GM12878 (cell line): Measurements from ENCODE around the gene ABHD17A. TPM values are rescaled to one million over a fixed set of nuclear protein-coding genes. Genes with fewer than 3 reads are reported as not detected.

ENCODE experiments used
- ATAC-seq: fragments of 200-7000 bp; cut with Tn5 transposase; 3 replicates; pipeline ENCODE4 v1.9.1; 2020; ENCODE audit warnings: mild to moderate bottlenecking, moderate library complexity
- BruUV-seq: library from RNA; stranded (reverse); fragments of 400-500 nt; replicated peaks from 2 replicates; lab custom pipeline; 2021; lab: Mats Ljungman, UMichigan
- CTCF ChIA-PET: fragments of 300-600 bp; sonication (Branson Sonifier 250); formaldehyde crosslinking; extraction: SDS; loops from one replicate; lab custom pipeline; 2021; ENCODE audit warnings: inconsistent platforms; lab: Yijun Ruan, JAX
- POLR2A ChIA-PET: fragments of 350-600 bp; formaldehyde crosslinking; extraction: SDS; loops from one replicate; lab custom pipeline; 2021; ENCODE audit warnings: inconsistent platforms; lab: Charles Lee
- RAD21 ChIA-PET: fragments of 300-600 bp; sonication (Branson Sonifier 250); formaldehyde crosslinking; loops from one replicate; lab custom pipeline; 2023; ENCODE audit warnings: antibody characterized with exemption; ENCODE audit not compliant: unreplicated experiment; lab: Charles Lee
- SMC1A ChIA-PET: fragments of 300-600 bp; sonication (Branson Sonifier 250); formaldehyde crosslinking; loops from one replicate; lab custom pipeline; 2023; ENCODE audit not compliant: unreplicated experiment, uncharacterized antibody; lab: Charles Lee
- DNase-seq: peaks from one replicate; pipeline ENCODE4 v3.0.0-alpha.2; 2011; ENCODE audit warnings: low read depth, low spot score
- FAIRE-seq: peaks from 3 replicates; lab custom pipeline; 2011; peaks lifted over from hg19 to GRCh38; lab: Jason Lieb, UNC
- H2AFZ ChIP-seq: 2 replicates; pipeline ENCODE4 v1.6.0; 2011; ENCODE audit warnings: low read depth, low read length, control low read depth; ENCODE audit not compliant: control insufficient read depth
- H3K27ac ChIP-seq: 2 replicates; pipeline ENCODE4 v1.5.1; 2011; ENCODE audit warnings: control low read depth; ENCODE audit not compliant: control insufficient read depth, insufficient read depth
- H3K27me3 ChIP-seq, 2 experiments: replicated peaks in 1 of 2; 2 replicates each; pipeline versions ENCODE4 v1.6.0 to v1.6.1; 2011; ENCODE audit warnings: low read length in 1 of 2; ENCODE audit not compliant: control insufficient read depth in 2 of 2, insufficient read depth in 2 of 2
- H3K36me3 ChIP-seq, 2 experiments: 2 replicates each; pipeline ENCODE4 v1.5.1; 2011; ENCODE audit warnings: low read length in 1 of 2; ENCODE audit not compliant: control insufficient read depth in 2 of 2, insufficient read depth in 2 of 2
- H3K4me1 ChIP-seq: 2 replicates; pipeline ENCODE4 v1.6.1; 2011; ENCODE audit warnings: mild to moderate bottlenecking, low read length, moderate library complexity, mixed read lengths; ENCODE audit not compliant: control insufficient read depth, insufficient read depth
- H3K4me2 ChIP-seq: 2 replicates; pipeline ENCODE4 v1.6.0; 2011; ENCODE audit warnings: control low read depth; ENCODE audit not compliant: control insufficient read depth, insufficient read depth
- H3K4me3 ChIP-seq: fragments of 200-600 bp; sonication (generic); 2 replicates; pipeline ENCODE4 v1.5.1; 2016
- H3K79me2 ChIP-seq: 2 replicates; pipeline ENCODE4 v1.6.0; 2011; ENCODE audit warnings: low read length; ENCODE audit not compliant: control insufficient read depth, insufficient read depth
- H3K9ac ChIP-seq: 2 replicates; pipeline ENCODE4 v1.8.0; 2011; ENCODE audit warnings: low read length, control low read depth, mixed read lengths; ENCODE audit not compliant: control insufficient read depth, insufficient read depth
- H3K9me3 ChIP-seq: replicated peaks from 3 replicates; pipeline ENCODE4 v1.5.1; 2011; ENCODE audit warnings: mild to moderate bottlenecking, low read length; ENCODE audit not compliant: control insufficient read depth, insufficient read depth
- H4K20me1 ChIP-seq: 2 replicates; pipeline ENCODE4 v1.6.0; 2011; ENCODE audit not compliant: control insufficient read depth, insufficient read depth
- GATAD2B ChIP-seq: fragments of 450-650 bp; conservative IDR thresholded peaks from 2 replicates; pipeline ENCODE4 v1.6.1; 2017; ENCODE audit warnings: low read depth, mild to moderate bottlenecking, moderate library complexity
- MTA2 ChIP-seq: fragments of 450-650 bp; IDR thresholded peaks from 2 replicates; pipeline ENCODE4 v1.6.1; 2016; ENCODE audit warnings: low read depth, mild to moderate bottlenecking, moderate library complexity
- MYC ChIP-seq: IDR thresholded peaks from 2 replicates; pipeline ENCODE4 v1.6.1; 2011; ENCODE audit warnings: mild to moderate bottlenecking, low read length, moderate library complexity, inconsistent platforms; ENCODE audit not compliant: insufficient read depth, insufficient replicate concordance, insufficient read length, severe bottlenecking
- POLR2A ChIP-seq: IDR thresholded peaks from 2 replicates; pipeline ENCODE4 v1.6.1; 2011; ENCODE audit warnings: low read depth, mild to moderate bottlenecking, low read length
- SIN3A ChIP-seq: IDR thresholded peaks from 2 replicates; pipeline ENCODE4 v1.6.1; 2012; ENCODE audit warnings: low read depth, low read length, improper control_type of control experiment
- SMARCA5 ChIP-seq: fragments of 450-650 bp; IDR thresholded peaks from 2 replicates; pipeline ENCODE4 v1.6.1; 2017; ENCODE audit warnings: mild to moderate bottlenecking
- WGBS: methylation state at CpG from one replicate; pipeline ENCODE4 v1.1.6; 2016; ENCODE audit warnings: low lambda C conversion rate; ENCODE audit not compliant: insufficient replicate concordance, insufficient coverage; ENCODE audit errors: missing lambda C conversion rate; 5-methylcytosine and 5-hydroxymethylcytosine counted together
- in situ Hi-C: fragments of 300-500 bp; cut with MboI; formaldehyde crosslinking; loops from 9 replicates; pipeline ENCODE4 v1.14.3; 2018; ENCODE audit warnings: mixed read lengths
- intact Hi-C: fragments of 100-400 bp; cut with micrococcal nuclease; formaldehyde crosslinking; loops from one replicate; pipeline ENCODE4 v1.14.2; 2022; ENCODE audit not compliant: unreplicated experiment
- polyA plus RNA-seq, 11 experiments: library from polyadenylated mRNA; depleted of rRNA in 4 of 11; unstranded in 6 of 11; stranded (reverse) in 5 of 11; fragments of >200 nt; fragmentation: Nextera tagmentation in 4 of 11; fragmentation: Illumina TruSeq in 1 of 11; extraction: Ambion mirVana in 4 of 11; extraction: Trizol in 1 of 11; gene quantifications; 1 replicate in 1 of 11; 2 replicates in 10 of 11; pipeline versions ENCODE4 v1.2.1 to v1.2.3, GENCODE V29; 2011 to 2016; ENCODE audit warnings: inconsistent platforms in 2 of 11, missing spikeins in 2 of 11, low read depth in 1 of 11
- total RNA-seq, 4 experiments: library from RNA; depleted of rRNA in 3 of 4; stranded (reverse); fragments of >200 nt in 3 of 4; fragmentation: Illumina TruSeq in 1 of 4; extraction: Trizol in 1 of 4; gene quantifications; 2 replicates each; pipeline versions ENCODE4 v1.2.1 to v1.2.3, GENCODE V29; 2013 to 2021
- TF ChIP-seq, protein P1 (sequence below): IDR thresholded peaks from 2 replicates; pipeline ENCODE4 v1.6.1; 2011; ENCODE audit warnings: borderline replicate concordance, low read depth, mild to moderate bottlenecking, moderate library complexity, mixed read lengths, low read length; ENCODE audit not compliant: insufficient read depth; ENCODE audit errors: extremely low read length

The ABHD17A gene
- total and polyA plus RNA-seq, 10 of the 15 experiments (the other 5 are each of a cell fraction or from before 2014, with no cell fraction given): 0.13 to 126 (median 28.8) TPM; not detected in 1

DNA sequence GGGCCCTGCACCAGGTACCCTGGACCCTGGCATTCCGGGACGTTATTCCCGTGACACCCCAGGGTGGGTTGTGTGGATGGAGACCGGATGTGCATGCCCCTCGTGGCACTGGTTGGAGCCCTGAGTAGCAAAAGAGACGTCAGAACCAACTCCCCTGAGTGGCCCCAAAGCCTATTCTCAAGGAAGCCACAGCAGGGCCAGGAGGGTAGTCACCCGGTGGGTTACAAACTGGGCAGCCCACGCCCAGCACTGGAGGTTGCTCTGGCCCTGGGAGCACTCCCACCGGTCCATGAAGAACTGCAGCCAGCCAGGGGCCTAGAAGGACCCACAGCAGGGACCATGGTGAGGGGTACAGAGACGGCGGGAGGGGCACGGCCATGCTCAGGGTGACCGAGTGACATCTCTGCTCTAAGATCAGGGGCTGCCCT, 29.5 kb downstream of the ABHD17A start:
- RAD21 ChIA-PET: interaction anchor here (1.0 to 1.6 kb wide), 3 partner anchors 9 to 48 kb away, joined by 3 to 6 read pairs (median 5); no protein-coding TSS in a partner anchor
- TF ChIP-seq SIN3A (peak; percentile 25; the same call in 1 of the 2 replicates), POLR2A (0 out of 2 replicates have a peak, but pooled peaks have one; percentile 5), MYC (peak; percentile 1), GATAD2B (peak; percentile 30; the same call in 1 of the 2 replicates), SMARCA5 (no peak), MTA2 (peak; percentile 19; the same call in 1 of the 2 replicates)
- TF ChIP-seq, protein P1, sequence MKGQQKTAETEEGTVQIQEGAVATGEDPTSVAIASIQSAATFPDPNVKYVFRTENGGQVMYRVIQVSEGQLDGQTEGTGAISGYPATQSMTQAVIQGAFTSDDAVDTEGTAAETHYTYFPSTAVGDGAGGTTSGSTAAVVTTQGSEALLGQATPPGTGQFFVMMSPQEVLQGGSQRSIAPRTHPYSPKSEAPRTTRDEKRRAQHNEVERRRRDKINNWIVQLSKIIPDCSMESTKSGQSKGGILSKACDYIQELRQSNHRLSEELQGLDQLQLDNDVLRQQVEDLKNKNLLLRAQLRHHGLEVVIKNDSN: no peak
- TF ChIP-seq, all 136 proteins: peak for 5
- peaks cover 71% of the 10 kb centered on the region for H3K79me2 ChIP-seq
- WGBS: 2% methylated on average over 13 of the region's 13 CpGs
- H3K9me3 ChIP-seq: no peaks in the 10 kb centered on the region
- POLR2A ChIA-PET: interaction anchor here (0.6 to 1.6 kb wide), 3 partner anchors 20 to 236 kb away, joined by 4 to 6 read pairs (median 6); no protein-coding TSS in a partner anchor
- H3K4me2 ChIP-seq: peak overlapping the region; percentile 96
- H3K9ac ChIP-seq: peak overlapping the region; percentile 80
- H3K36me3 ChIP-seq: peaks cover 0 to 3% of the 10 kb centered on the region in 2 experiments; a peak in 2 of 4 replicates
- intact Hi-C loops: no loop called here
- H3K27ac ChIP-seq: peak overlapping the region; percentile 87
- no peak overlapping the region for H2AFZ ChIP-seq
- peaks cover 3% of the 10 kb centered on the region; the same call in 1 of the 2 replicates for H4K20me1 ChIP-seq
- DNase-seq: no peak
- in situ Hi-C loops: loop anchor here (25.0 kb wide), 1 partner anchor 1506 kb away; the partner anchor contains the start of gene NFIC
- H3K27me3 ChIP-seq: no peaks in the 10 kb centered on the region
- SMC1A ChIA-PET: no interaction called here
- H3K4me3 ChIP-seq: peak overlapping the region; percentile 82
- CTCF ChIA-PET: interaction anchor here (0.8 to 0.9 kb wide), 2 partner anchors 41 to 87 kb away, joined by 3 to 4 read pairs; no protein-coding TSS in a partner anchor
- ATAC-seq: peak; percentile 18
- H3K4me1 ChIP-seq: peaks cover 21% of the 10 kb centered on the region
- BruUV-seq: no TSS peak
- FAIRE-seq: peak; percentile 18
